Fibroblast of pulmonary artery (primary cell): ENCODE results near the gene NUDT1.

Experiments used
- DNase-seq: peaks from one replicate; pipeline ENCODE4 v3.0.0-alpha.2; 2010; ENCODE audit warnings: low read depth
- H3K4me3 ChIP-seq: replicated peaks from 2 replicates; pipeline ENCODE4 v1.5.1; 2011; ENCODE audit warnings: low read depth, mild to moderate bottlenecking, control low read depth, low read length, moderate library complexity
- CTCF ChIP-seq: IDR thresholded peaks from 2 replicates; pipeline ENCODE4 v1.5.1; 2011; ENCODE audit warnings: mild to moderate bottlenecking, control low read depth, low read length, inconsistent platforms; ENCODE audit errors: missing control alignments

The NUDT1 gene

GRCh38 chr7:2219136-2219535, 22.9 kb upstream of the NUDT1 start:
- no peak for TF ChIP-seq CTCF
- no peak for DNase-seq

GRCh38 chr7:2219606-2220005, 22.4 kb upstream of the NUDT1 start:
- no peak for TF ChIP-seq CTCF
- no peak overlapping the region for H3K4me3 ChIP-seq
- no peak for DNase-seq

More at GRCh38 chr7:2219136-2219535, 22.9 kb upstream of the NUDT1 start:
- H3K4me3 ChIP-seq = no peak overlapping the region

DNA sequence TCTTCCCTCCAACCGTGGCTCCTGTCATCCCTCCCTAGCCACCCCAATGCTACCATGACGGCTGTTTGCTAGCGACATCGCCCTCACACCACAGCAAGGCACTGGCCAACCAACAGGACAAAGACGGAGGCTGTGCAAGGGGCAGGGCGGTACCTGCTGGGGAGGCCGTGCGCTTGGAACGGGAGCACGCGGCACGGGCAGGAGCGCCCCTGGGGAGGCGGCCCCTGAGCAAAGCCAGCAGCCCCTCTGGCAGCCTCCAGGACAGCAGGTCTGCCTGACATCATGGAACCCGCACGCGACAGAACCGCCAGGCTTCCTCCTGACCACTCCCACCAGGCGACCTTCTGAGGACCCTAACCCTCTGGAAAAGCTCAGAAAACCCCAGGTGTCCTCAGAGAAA, 22.0 kb upstream of the NUDT1 start:
- TF ChIP-seq CTCF = no peak
- no peak overlapping the region for H3K4me3 ChIP-seq
- DNase-seq = no peak

GRCh38 chr7:2220506-2220905, 21.5 kb upstream of the NUDT1 start:
- no peak for TF ChIP-seq CTCF
- H3K4me3 ChIP-seq = no peak overlapping the region
- no peak for DNase-seq

DNA sequence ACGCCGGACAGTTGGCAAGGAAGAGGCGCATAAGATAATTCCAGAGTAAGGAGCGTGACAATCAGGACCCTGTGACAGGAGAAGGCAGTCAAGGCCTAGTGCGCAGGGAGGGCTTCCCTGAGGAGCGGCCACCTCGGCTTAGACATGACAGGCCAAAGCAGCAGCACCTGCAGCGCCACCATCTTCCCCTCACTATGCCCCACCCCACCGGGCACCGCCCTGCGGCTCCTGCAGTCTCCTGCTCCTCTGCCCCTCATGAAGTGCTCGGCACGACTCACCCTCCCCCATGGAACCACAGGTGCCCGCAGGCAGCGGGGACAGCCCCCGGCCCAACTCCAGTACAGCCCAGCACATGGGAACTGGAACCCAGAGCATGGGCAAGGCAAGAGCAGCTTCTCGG, 21.1 kb upstream of the NUDT1 start:
- no peak overlapping the region for H3K4me3 ChIP-seq
- DNase-seq = no peak
- TF ChIP-seq CTCF = no peak

DNA sequence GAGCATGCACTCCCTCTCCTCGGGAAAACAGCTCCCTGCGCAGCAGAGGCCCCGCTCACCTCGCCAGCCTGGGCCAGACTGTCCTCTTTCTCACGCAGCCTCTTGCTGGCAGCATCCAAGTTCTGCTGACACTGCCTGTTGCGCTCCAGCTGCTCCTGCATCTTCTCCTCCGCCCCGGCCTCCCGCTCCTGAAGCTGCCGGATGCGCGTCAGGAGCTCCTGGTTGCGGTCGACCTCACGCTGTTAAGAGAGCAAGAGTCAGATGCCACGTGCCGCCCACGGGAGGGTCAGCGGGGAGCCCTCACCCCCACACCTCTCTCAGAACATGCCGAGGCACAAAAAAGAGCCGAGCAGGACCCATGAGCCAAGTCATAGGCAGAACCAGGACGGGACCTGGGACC, 19.5 kb upstream of the NUDT1 start:
- no peak for DNase-seq
- no peak overlapping the region for H3K4me3 ChIP-seq
- TF ChIP-seq CTCF = no peak

GRCh38 chr7:2223321-2223720, 18.7 kb upstream of the NUDT1 start:
- no peak for TF ChIP-seq CTCF

More at GRCh38 chr7:2223321-2223720, 18.7 kb upstream of the NUDT1 start:
- no peak overlapping the region for H3K4me3 ChIP-seq
- DNase-seq = no peak
